HG03354 (cell line): Measurements from ENCODE around the gene PLCB4.

Experiments used
- ATAC-seq: cut with Tn5 transposase; IDR thresholded peaks from one replicate; pipeline ENCODE4 v1.9.1; 2021; ENCODE audit warnings: mild to moderate bottlenecking; ENCODE audit not compliant: unreplicated experiment, poor library complexity, severe bottlenecking

The PLCB4 gene

GRCh38 chr20:9244811-9245210 lies 175.9 kb downstream of the PLCB4 start:
- ATAC-seq: no peak

GRCh38 chr20:9246731-9247130 lies 177.8 kb downstream of the PLCB4 start:
- no peak for ATAC-seq

DNA sequence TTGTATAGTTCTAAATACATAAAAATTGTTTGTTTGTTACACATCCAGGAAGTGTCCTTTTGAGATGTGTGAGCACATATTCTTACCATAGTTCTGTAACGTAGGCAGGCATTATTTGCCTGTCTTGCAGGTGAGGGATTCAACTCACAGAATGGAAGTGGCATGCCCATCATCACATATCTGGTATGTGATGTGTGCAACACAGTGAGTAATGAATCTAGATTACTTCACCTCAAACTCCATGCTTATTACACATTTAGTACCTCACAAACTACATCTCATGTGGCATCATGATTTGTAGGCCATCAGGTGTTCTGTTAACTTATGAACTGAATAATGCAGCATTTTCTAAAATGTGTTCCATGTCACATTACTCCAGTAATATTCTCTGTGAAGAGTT lies 181.6 kb downstream of the PLCB4 start:
- no peak for ATAC-seq

DNA sequence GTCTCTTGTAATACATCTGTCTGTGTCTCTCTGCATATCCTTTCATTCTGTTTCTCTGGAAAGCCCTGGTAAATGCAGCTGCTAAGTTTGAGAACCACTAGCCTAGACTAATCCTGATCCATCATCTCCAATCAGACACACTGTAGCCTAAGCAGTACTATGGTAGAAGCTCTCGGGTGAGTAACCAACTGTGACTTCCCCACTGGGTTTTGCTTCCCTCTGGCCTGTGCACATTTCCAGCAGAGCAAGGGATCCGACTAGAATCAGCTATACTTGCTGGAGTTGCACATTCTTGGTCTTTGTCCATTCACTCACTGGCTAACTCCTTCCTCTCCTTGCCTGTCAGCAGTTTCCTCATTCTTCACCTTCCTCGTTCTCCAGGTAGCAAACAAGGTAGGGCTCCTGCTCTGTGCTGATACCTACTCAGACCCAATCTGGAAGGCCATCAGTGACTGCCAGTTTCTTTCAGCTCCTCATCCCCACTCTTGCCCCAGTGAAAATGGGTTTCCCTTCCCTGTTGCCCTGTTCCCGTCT lies 184.2 kb downstream of the PLCB4 start:
- no peak for ATAC-seq

GRCh38 chr20:9255171-9255570 lies 186.3 kb downstream of the PLCB4 start:
- no peak for ATAC-seq

GRCh38 chr20:9256393-9256792 lies 187.5 kb downstream of the PLCB4 start:
- ATAC-seq: no peak

- no peak for ATAC-seq
Measured at GRCh38 chr20:9258901-9259300, 190.0 kb downstream of the PLCB4 start.

DNA sequence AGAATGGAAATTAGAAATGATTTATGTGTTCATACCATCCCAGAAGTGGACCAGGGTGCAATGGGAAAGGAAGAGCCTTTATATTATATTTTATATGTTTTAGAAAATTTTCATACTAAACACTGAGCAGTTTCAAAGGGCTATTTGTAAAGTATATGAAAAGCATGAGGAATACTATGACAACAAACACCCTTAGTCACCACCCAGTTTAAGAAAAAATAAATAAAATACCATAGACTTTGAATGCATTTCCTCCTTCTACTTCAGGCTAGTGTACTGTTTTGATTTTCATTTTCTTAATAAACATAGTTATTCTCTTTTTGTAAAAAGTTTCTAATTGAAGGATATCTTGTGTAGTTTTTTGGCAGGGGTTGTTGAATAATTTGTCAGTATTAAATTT lies 191.1 kb downstream of the PLCB4 start:
- ATAC-seq: no peak

DNA sequence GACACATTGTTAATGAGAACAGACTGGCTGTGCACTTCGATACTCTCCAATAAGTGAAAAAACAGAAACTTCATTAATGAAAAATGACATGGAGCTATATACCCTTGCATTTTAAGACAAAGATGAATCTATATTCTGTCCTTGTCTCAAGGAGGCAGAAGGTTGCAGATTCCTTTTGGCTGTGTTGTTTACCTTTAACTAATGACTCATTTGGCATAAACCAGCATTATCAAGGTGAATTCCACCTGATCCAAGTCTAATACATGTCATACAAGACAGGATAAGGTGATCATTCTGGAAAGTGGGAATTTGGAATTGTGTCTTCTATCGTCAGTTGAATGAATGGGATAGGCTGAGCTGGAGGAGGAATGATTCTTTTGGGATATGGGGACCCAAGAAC lies 192.9 kb downstream of the PLCB4 start:
- no peak for ATAC-seq

- ATAC-seq: no peak
Measured at GRCh38 chr20:9262653-9263194, 193.8 kb downstream of the PLCB4 start.

GRCh38 chr20:9269280-9269971 lies 200.5 kb downstream of the PLCB4 start:
- no peak for ATAC-seq

DNA sequence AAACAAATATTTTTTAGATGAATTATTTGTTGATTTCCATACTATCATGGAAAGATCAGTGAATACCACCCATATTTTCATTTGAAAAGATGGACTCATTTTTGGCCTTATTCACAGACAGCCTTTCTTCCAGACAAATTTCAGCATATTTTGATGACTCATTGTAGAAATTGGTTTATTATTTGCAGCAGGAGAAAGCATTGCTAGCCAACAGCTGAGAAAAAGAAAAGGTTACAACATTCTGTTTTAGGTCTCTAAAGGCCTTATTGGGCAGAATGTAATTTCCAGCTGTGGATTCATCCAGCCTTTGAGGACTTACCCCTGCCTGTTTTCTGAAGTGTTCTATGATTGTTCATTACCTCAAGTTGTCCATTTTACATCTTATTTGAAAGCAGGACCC lies 201.9 kb downstream of the PLCB4 start:
- no peak for ATAC-seq

DNA sequence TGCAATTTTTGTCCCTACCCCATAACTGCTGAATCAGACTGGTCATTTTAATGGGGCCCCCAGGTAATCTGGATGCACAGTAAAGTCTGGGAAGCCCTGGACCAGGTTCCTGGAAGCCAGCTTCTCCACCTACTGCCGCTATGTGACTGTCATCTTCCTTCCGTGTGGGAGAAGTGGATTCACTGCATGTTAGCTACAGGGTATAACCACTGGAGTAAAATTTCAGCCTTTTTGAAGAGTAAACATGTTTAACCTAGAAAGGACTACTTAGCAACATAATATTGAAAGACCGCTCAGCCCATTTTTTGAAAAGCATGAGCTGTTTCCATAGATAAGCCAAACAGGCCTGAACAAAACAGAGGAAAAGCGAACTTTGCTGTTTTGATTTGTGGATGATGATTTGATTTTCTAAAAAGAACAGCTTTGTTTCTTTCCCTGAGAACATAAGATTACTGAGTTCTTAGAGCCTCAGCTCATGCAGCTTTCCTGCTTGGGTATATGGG lies 208.1 kb downstream of the PLCB4 start:
- ATAC-seq: no peak

GRCh38 chr20:9279918-9280401 lies 211.1 kb downstream of the PLCB4 start:
- no peak for ATAC-seq

- ATAC-seq: no peak
Measured at GRCh38 chr20:9280666-9281065, 211.8 kb downstream of the PLCB4 start.

DNA sequence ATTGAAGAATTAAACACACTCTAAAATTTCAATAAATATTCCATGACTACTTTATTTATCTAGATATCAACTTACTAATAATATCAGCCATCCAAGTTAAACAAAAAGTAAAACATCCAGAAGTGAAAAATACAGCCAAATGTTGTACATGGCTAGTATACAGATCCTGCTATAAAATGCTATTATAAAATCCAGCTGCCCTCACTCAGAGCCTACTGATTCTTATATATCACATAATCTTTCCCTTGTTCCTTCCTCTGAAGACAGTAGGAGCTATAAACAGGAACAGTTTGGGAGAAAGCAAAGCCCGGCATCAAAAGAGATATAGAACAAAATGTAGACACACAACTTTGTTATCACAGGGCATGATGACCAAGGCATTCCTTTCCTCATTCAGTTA lies 212.9 kb downstream of the PLCB4 start:
- no peak for ATAC-seq

GRCh38 chr20:9285617-9286016 lies 216.7 kb downstream of the PLCB4 start:
- no peak for ATAC-seq

DNA sequence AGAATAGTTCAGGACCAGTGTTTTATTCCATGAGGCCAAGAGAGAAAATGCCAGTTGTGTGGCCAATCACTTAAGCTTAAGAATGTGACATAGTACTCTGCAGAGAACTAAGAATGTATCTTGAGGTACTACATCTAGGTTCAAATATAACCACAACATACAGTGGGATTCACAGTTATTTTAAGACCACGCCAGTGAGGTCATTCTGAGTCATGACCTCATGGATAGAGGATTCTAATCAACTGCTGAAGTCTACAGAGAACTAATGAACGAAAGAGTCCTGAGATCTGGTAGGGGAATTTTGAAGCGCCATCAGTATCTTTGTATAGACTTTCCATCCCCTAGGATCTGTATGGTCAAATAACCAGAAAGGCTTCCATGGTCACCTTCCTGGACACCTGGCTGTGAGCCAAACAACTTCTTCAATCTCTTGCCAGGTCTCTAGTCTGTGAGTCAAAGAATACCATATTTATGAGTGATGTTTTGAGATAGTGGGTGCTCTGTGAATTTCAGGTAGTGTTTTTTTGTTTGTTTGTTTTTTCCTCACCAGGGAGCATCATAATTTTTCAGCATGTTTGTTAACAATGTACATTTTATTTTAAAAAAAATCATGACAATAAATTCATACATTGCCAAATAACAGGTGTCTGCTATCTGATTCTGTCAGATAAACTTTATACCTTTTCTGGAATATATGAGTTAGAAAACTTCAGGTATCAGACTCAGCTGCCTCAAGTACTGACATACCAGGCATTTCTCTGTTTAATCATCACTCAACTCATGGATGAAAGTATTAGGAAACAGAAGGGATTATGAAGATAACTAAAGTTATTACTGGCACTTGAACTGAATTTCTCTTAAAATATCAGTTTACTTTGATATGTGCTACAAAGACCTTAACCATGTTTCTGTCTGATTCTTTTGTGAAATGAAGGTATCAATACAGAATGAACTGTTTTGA lies 217.9 kb downstream of the PLCB4 start:
- no peak for ATAC-seq

DNA sequence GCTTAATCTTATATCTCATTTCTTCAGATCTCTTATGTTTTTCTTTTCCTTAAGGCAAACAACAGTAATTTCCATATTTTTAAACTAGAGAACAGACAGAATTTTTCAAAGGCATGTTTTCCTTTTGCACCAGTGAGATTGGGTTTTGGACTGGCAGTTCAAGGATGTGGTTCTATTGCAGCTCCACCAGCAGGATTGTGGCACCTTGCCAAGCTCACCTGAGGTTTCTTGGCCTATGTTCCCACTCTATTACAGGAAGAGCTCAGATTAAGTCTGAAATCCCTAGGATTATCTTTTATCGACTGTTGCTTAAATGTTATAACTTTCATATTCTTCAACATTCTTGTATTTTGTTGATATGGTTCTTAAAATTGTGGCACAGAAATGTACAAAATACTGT lies 218.9 kb downstream of the PLCB4 start:
- ATAC-seq: no peak

GRCh38 chr20:9290331-9290730 lies 221.4 kb downstream of the PLCB4 start:
- no peak for ATAC-seq
